Activated gamma-delta T cell treated with Interleukin-2 at 50 U/mL for 16 hours (primary cell): ENCODE measurements around the gene AUTS2.

Experiments used
- DNase-seq: peaks from one replicate; pipeline ENCODE4 v3.0.0-alpha.2; 2020

AUTS2 gene

DNA sequence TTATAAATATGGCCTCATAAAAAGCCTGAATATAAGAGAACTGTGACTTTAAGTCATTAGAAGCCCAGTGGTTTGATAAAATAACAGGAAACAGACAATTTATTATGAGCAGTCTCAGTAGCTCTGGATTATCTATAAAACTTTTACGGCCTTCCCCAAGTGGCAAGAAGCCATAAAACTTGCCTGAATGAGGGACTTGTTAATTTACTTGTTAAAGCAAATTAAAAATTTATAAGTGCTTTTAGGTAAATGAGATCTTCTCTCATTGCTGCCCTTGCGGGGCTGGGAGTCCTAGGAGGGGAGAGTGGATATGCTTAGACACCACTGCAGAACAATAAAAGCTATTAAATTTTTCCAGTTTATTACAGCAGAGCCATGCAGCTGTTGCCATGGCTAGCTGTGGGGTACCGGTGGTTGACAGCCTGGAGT is 499.9 kb downstream of the AUTS2 start:
- DNase-seq: no peak

DNA sequence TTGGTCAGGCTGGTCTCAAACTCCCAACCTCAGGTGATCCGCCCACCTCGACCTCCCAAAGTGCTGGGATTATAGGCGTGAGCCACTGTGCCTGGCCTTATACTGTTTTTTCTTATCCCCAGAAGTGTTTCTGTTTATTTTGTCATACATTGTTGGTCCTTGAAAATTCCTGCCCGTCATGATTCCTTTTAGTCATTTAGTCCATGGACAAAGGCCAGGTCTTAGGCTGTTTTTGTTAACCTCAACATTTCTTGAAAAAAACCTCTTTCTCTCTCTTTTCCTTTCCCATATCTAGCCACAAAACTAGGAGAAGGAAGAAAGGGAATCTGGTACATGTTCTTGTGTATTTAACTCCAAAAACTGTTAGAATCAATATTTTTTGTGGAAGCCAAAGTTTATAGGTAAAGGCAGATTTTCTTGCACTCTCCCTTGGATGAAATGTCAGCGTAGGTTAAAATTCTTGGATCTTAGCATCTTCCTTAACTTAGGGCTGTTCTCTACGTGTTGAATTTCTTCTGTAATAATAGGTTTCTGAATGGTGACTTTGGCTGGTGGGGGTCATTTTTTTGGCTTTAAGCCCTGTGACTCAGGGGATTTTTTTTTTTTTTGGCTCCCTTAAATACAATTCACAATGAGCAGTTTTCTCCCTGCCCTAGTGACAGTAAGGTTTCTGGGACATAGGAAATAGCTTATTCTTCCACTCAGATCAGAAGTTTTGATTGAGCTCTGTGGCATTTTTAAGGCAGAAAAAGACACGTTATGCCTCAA is 500.8 kb downstream of the AUTS2 start:
- DNase-seq: no peak

GRCh38 chr7:70104243-70104642 is 506.0 kb downstream of the AUTS2 start:
- DNase-seq: no peak

GRCh38 chr7:70113078-70113477 is 514.8 kb downstream of the AUTS2 start:
- DNase-seq: no peak

DNA sequence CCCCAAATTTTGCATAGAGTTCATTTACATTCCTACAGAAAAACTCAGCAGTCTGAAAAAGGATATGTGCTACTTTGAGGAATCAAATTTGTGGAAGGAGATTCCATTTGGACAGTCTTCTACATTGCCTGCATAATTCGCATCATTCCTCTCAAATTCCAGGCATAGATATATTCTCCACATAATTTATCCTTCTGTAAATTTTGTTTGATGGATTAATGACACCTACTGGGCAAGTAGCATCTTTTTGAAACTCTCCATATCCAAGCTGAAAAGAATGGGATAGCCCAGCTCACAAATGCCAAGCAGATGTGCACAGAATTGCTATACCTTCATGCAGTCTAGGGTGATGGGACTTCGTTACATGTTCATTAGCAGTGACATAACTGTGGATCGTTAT is 515.3 kb downstream of the AUTS2 start:
- DNase-seq: no peak

- no peak for DNase-seq
These were observed 516.5 kb downstream of the AUTS2 start for GRCh38 chr7:70114806-70115205.

DNA sequence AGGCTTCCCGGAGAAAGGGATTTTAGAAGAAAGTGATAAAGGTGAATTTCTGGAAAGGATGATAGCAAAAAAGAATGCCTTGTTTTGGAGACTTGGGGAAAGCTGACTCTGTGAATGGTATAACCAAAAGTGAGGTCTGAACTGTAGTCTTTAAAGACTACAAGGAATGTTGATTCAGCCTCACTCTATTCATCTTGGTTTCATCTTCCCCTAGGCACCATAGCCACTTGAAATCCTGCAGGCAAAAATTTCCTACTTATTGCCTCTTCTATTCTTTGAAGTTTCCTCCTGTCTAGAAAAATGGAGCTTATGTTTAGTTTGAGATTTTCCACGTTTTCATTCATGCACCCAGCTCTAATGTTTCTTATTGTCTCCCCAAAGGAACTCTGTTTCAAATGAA is 518.0 kb downstream of the AUTS2 start:
- no peak for DNase-seq

DNA sequence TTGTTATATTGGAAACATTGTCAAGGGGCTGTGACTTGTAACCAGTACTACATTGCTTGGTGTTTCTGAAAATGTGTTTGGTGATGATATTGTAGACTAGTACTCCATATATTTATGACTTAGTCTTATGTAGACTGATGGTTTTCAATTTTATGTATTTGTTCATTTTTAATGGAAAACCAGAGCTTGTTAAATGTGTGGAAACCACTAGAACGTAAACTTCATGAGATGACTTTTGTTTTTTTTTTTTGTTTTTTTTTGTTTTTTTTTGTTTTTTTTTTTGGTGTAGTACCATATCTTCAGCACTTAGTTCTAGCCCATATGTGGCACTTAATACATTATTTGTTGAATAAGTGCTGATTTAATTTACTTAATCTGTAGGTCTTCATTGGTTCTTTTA is 518.6 kb downstream of the AUTS2 start:
- no peak for DNase-seq

DNA sequence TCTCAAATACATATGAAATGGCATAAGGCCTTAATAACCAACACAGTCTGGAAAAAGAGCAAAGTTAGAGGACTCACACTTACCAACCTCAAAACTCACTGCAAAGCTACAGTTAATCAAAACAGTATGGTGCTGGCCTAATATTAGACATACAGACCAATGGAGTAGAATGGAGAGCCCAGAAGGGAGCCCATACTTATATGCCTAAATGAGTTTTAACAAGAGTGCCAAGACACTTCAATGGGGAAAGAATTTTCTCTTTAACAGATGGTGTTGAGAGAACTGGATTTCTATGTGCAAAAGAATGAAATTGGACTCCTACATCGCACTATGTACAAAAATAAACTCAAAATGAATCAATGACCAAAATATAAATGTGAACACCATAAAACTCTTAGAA is 522.6 kb downstream of the AUTS2 start:
- no peak for DNase-seq

DNA sequence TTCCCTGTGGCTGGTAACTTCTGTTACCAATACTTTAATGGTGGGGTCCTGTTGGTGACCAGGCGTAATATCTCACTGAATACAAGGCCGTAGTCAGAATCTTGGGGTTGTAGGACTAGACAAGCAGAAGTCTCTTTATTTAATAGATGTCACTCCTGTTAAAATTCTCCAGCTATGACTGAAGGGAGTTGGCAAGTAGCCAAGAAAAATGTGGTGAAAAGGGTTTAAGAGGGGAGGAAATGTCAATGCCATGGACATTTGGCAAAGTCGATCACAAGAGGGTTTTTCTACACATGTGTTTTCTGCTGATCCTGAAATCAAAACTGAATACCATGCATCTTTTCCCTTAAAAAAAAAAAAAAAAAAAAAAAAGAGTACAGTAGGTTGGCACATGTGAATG is 533.5 kb downstream of the AUTS2 start:
- no peak for DNase-seq

- no peak for DNase-seq
These were observed 534.1 kb downstream of the AUTS2 start for GRCh38 chr7:70132226-70132851.

GRCh38 chr7:70132852-70133690 is 534.8 kb downstream of the AUTS2 start:
- DNase-seq: no peak

DNA sequence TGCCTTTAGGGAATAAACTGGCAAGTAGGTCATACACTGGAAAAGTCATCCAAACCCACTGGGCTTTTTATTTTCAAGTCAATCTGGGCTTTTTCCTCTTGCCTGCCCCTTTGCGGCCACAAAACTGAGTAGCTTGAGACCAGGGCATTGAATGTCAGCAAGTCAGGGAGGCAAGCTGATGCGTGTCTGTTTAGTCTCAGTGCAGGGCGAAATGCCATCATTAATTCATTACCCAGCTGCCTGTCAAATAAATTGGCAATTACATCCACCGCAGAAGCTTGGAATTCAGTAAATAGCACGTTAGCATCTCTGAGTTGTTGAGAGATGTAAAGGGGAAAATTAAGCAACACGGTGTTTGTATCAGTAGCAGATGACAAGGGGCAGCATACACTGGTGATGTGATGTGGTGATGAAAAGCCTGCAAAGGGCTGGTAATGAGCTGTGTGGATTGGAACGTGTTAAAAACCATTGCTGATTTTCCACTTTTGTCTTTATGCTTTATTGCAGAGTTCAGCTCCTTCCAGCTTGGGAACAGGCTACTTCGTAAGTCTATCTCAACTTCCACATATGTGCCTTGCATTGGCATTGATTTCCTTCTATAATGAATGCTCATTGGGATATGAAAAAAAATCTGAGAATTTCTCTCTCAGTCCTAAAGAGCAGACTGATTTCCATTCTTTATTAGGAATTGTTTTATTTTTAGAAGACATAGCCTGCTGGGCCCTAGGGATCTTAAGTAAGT is 535.9 kb downstream of the AUTS2 start:
- no peak for DNase-seq

DNA sequence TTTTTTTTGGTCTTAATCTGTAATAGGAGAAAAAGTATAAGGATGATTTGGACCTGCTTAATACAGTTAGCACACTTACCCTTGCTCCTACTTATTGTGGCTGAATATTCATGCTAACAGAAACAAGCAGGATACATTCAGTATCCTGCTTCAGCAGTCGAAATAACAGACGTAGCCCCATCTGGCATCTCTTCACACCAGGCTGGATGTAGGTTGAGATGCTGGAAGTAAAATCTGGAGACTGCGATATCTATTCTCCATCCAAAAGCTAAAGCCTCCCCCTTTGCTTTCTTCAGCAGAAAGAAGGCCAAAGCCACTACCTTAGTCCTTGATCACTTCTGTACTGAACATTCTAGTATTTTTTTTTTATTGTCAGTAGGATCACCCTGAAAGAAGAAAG is 537.4 kb downstream of the AUTS2 start:
- no peak for DNase-seq

GRCh38 chr7:70137126-70137525 is 538.9 kb downstream of the AUTS2 start:
- no peak for DNase-seq

DNA sequence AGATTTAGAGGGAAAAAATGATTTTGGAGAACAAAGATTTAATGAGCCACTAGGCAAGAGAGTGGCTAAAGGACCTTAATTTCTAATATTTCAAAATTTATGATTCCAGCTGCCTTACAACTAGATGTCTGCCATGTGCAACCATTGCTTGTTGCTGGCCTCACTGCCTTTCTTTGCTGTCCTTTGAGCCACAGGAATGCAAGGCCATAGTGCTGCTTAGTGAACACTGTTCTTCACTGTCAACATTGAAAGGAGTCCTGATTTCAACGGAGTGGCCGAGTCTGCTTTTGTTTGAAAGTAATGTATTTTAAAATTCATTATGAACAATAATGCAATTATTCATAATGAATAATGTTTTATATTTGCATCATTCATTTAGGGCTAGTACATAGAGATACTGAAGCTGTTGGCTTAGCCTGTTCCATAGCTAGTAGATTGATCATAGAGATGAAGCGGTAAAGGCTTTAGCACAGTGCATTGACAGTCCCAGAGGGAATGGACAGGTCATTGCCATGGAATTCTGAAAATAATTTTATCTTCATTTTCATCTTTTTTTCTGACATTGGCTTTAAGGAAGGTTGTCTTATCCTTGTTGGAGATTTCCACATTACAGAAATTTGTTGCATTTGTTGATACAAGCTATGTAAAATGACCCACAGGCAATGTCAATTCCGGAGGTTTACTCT is 544.1 kb downstream of the AUTS2 start:
- DNase-seq: no peak

DNA sequence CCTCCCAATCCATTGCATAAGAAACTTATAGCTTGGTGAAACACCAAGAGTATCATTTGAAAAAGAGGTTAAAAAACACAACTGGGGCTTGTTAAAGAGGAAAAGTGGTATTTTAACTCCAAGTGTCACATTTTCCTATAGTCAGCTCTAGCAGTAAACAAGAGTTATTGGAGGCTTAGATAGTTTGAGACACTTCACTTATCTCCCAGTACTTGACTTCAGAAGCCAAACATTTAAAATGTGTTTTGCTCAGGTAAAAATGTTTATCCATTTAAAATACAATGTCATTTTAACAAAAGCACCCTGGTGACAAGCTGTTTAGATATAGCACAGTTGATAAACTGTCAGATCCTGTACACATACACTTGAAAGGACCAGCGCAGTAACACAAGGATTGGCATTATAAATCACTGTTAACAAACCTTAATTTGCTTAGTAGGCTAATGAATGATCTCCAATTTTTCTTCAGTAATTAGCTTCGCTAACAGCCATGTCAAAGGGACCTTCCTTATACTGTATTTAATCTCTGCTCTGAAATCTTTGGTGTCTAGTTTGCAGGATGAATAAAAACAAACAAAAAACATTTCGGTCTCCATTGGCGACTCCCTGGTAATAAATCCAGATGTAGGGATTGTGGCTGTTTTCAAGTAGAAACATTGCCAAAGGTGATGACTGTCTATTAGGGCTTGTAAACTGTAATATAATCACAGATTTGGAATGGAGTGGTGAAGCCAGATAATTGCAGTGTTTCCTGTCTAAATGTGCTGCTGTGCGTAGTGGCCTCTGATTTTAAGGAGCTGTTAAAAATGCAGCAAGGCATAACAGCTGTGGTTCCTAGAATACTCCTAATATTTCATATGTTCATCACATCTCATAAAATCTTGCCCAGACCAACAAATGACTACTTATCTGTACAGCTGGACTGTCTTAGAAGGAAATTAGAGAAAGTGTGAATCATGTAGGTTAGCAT is 545.1 kb downstream of the AUTS2 start:
- DNase-seq: no peak

- no peak for DNase-seq
These were observed 550.7 kb downstream of the AUTS2 start for GRCh38 chr7:70148997-70149396.

DNA sequence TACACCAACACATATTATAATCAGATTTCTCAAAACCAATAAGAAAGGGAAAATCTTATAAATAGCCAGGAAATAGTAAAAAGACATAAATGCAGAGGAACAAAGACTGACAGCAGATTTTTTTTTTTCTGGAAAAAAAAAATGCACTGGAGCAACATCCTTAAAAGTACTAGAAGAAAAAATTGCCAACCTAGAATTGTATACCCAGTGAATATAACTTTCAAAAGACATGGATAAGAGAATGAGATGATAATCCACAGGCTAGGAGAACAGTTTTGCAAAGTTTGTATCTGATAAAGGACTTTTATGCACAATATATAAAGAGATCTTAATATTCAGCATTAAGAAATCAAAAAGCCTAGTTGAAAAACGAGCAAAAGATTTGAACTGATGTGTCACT is 554.0 kb downstream of the AUTS2 start:
- no peak for DNase-seq

GRCh38 chr7:70153933-70154332 is 555.7 kb downstream of the AUTS2 start:
- DNase-seq: no peak

DNA sequence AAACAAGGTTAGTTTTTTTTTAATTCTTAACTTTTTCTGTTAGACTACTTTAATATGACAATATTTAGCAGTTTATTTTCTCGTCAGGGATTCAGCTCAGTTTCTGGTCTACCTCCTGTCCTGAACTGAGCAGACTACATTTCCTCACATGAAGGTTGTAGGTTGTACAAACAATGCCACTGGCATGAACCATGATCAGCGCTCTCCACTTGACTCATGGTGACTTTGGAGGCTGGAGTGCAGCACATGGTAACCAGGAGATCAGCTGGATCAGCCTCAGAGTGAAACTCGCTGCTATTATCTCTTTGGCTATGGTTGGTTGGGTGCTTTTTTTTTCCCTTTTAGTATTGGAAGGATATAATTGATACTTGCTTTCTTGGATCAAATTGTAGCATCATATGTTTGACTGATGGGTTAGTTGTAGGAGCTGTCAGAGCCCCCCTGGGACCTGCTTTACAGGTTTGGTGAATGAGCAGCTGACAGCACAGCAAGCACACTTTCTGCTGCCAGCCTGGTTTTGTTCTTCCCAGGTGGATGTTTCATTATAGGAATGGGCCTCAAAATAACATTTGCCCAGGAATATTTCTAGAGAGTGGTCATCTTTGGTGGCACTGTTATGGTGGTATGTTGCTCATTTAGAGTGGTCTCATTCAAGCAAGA is 556.4 kb downstream of the AUTS2 start:
- DNase-seq: no peak
